Erythroblast (primary cell): ENCODE measurements around the gene HOPX.
"Not testable (repeated sequence)": the region's sequence is repeated elsewhere in the genome, so short reads cannot be mapped to it uniquely, and the experiment has no call there.

ENCODE experiments used
- DNase-seq, 2 experiments: peaks; one replicate each; lab custom pipeline; 2025; lab: John Stamatoyannopoulos, UW
- GATA1 ChIP-seq: IDR thresholded peaks from 2 replicates; pipeline ENCODE4 v1.6.1; 2011; ENCODE audit warnings: low read depth, mild to moderate bottlenecking, control low read depth, low read length, moderate library complexity
- POLR2A ChIP-seq: IDR thresholded peaks from 2 replicates; pipeline ENCODE4 v1.6.1; 2011; ENCODE audit warnings: mild to moderate bottlenecking, low read length

HOPX gene

GRCh38 chr4:56674984-56675383 is 6.1 kb downstream of the HOPX start:
- no peak for TF ChIP-seq POLR2A
- TF ChIP-seq GATA1, result no peak
- no peak for DNase-seq

GRCh38 chr4:56671860-56672259 is 9.2 kb downstream of the HOPX start:
- TF ChIP-seq GATA1, result no peak
- TF ChIP-seq POLR2A, result no peak
- no peak for DNase-seq

GRCh38 chr4:56671373-56671772 is 9.7 kb downstream of the HOPX start:
- TF ChIP-seq GATA1 (no peak), POLR2A (no peak)

GRCh38 chr4:56668267-56668666 is 12.8 kb downstream of the HOPX start:
- TF ChIP-seq POLR2A (no peak), GATA1 (no peak)
- peak in 1 of 2 experiments; percentile 10 for DNase-seq

More at GRCh38 chr4:56671373-56671772, 9.7 kb downstream of the HOPX start:
- DNase-seq, result no peak

GRCh38 chr4:56667396-56667795 is 13.7 kb downstream of the HOPX start:
- DNase-seq, result not testable (repeated sequence)

GRCh38 chr4:56666279-56666678 is 14.8 kb downstream of the HOPX start:
- DNase-seq, result no peak
- TF ChIP-seq GATA1 (no peak), POLR2A (no peak)

GRCh38 chr4:56665781-56666180 is 15.3 kb downstream of the HOPX start:
- TF ChIP-seq POLR2A (no peak), GATA1 (no peak)
- DNase-seq, result no peak

GRCh38 chr4:56662782-56663468 is 18.2 kb downstream of the HOPX start:
- TF ChIP-seq GATA1 (no peak), POLR2A (no peak)
- DNase-seq, result no peak

- TF ChIP-seq GATA1 (no peak), POLR2A (no peak)
- no peak for DNase-seq
Measured at GRCh38 chr4:56659946-56660345, 21.1 kb downstream of the HOPX start.

- TF ChIP-seq POLR2A (no peak), GATA1 (no peak)
- no peak for DNase-seq
Measured at GRCh38 chr4:56658528-56658927, 22.6 kb downstream of the HOPX start.

GRCh38 chr4:56657818-56658217 is 23.3 kb downstream of the HOPX start:
- no peak for DNase-seq
- TF ChIP-seq GATA1 (no peak), POLR2A (no peak)

GRCh38 chr4:56657128-56657527 is 24.0 kb downstream of the HOPX start:
- TF ChIP-seq GATA1 (no peak), POLR2A (no peak)
- DNase-seq, result no peak

GRCh38 chr4:56656346-56656643 is 24.8 kb downstream of the HOPX start:
- TF ChIP-seq GATA1 (no peak), POLR2A (no peak)
- peak; percentile 2 to 7 for DNase-seq

- DNase-seq, result no peak
- TF ChIP-seq POLR2A (no peak), GATA1 (no peak)
Measured at GRCh38 chr4:56655627-56656345, 25.3 kb downstream of the HOPX start.

- no peak for TF ChIP-seq POLR2A
- no peak for TF ChIP-seq GATA1
- DNase-seq, result no peak
Measured at GRCh38 chr4:56655209-56655626, 25.9 kb downstream of the HOPX start.
